ENCODE results near the gene RRP9. TPM values are rescaled to one million over a fixed set of nuclear protein-coding genes. Genes with fewer than 3 reads are reported as not detected.
A peak's percentile ranks its signal among the peaks of the same experiment; 100 is the strongest.

Gene RRP9
- total RNA-seq, 3 donors from 2014 or later (not counting 1 experiment from before 2014, with no cell fraction given): 11.2 to 13.0 (median 12.7) TPM

- Mint-ChIP-seq H3K9me3 (no peaks in the 10 kb centered on the region), H3K4me3 (peak overlapping the region; percentile 64), H3K4me1 (peaks cover 32 to 51% of the 10 kb centered on the region in 2 donors), H3K36me3 (no peaks in the 10 kb centered on the region), H3K27me3 (ENCODE audit: low read depth in 2 of 2) (no peaks in the 10 kb centered on the region), H3K27ac (peak overlapping the region; percentile 52 to 63)
- no peak for TF ChIP-seq CTCF (IDR thresholded peaks at IDR 0.05)
- intact Hi-C loops (cut with micrococcal nuclease): no loop called here
- Histone ChIP-seq H3K27me3 (ENCODE audit: control insufficient read depth, insufficient read depth, low read length) (no peaks in the 10 kb centered on the region), H3K27ac (ENCODE audit: low read length) (peak overlapping the region; percentile 22), H3K4me1 (ENCODE audit: control insufficient read depth, insufficient read depth, low read length) (peaks cover 57% of the 10 kb centered on the region), H3K9me3 (ENCODE audit: control insufficient read depth, insufficient read depth, low read length) (no peaks in the 10 kb centered on the region), H3K4me3 (ENCODE audit: low read length) (no peak overlapping the region), H3K36me3 (ENCODE audit: control insufficient read depth, insufficient read depth, low read length) (peaks cover 2% of the 10 kb centered on the region)
- ATAC-seq (peak in 1 of 3 donors; percentile 39), DNase-seq (peak in 1 of 2 donors; percentile 71)
- 65% methylated on average over 8 of the region's 9 CpGs for WGBS (ENCODE audit: insufficient coverage)
Measured at GRCh38 chr3:51977446-51978142, 35.9 kb upstream of the RRP9 start.

- no peaks in the 10 kb centered on the region for H3K9me3 Mint-ChIP-seq
- peak in 1 of 2 donors; percentile 57 for DNase-seq
- H3K27ac Mint-ChIP-seq: peak overlapping the region; percentile 63 to 90
- no peak for TF ChIP-seq CTCF (IDR thresholded peaks at IDR 0.05)
- no peaks in the 10 kb centered on the region for H3K27me3 ChIP-seq (ENCODE audit: control insufficient read depth, insufficient read depth, low read length)
- H3K4me3 ChIP-seq (ENCODE audit: low read length): peak overlapping the region; percentile 87
- intact Hi-C loops (cut with micrococcal nuclease): loop anchor here (2.0 kb wide), 1 partner anchor 19 kb away; the partner anchor contains the start of gene RPL29
- WGBS (ENCODE audit: insufficient coverage): 52% methylated on average over 46 of the region's 46 CpGs
- H3K27me3 Mint-ChIP-seq (ENCODE audit: low read depth in 2 of 2): no peaks in the 10 kb centered on the region
- H3K4me1 ChIP-seq (ENCODE audit: control insufficient read depth, insufficient read depth, low read length): peaks cover 42% of the 10 kb centered on the region
- no peaks in the 10 kb centered on the region for H3K36me3 Mint-ChIP-seq
- peak overlapping the region; percentile 81 for H3K4me3 Mint-ChIP-seq
- H3K4me1 Mint-ChIP-seq: peaks cover 27 to 40% of the 10 kb centered on the region in 2 donors
- H3K27ac ChIP-seq (ENCODE audit: low read length): no peak overlapping the region
- ATAC-seq: no peak
- peaks cover 2% of the 10 kb centered on the region for H3K36me3 ChIP-seq (ENCODE audit: control insufficient read depth, insufficient read depth, low read length)
- no peaks in the 10 kb centered on the region for H3K9me3 ChIP-seq (ENCODE audit: control insufficient read depth, insufficient read depth, low read length)
Measured at GRCh38 chr3:51975852-51976549, 34.3 kb upstream of the RRP9 start.

GRCh38 chr3:51974963-51975851 lies 33.5 kb upstream of the RRP9 start, which contains the start of gene ABHD14A:
ABHD14A (plus strand) TSS chr3:51975064; CDS start chr3:51975136, 72 bp downstream.
- Mint-ChIP-seq H3K27ac (peak within 1 kb of the TSS; percentile 86 to 90), H3K36me3 (no peaks in the 10 kb centered on the region), H3K4me1 (peaks cover 27 to 36% of the 10 kb centered on the region in 2 donors), H3K27me3 (ENCODE audit: low read depth in 2 of 2) (no peaks in the 10 kb centered on the region), H3K9me3 (no peaks in the 10 kb centered on the region), H3K4me3 (peak within 1 kb of the TSS; percentile 99)
- peak; percentile 77 to 82 (median 78) for ATAC-seq
- H3K27me3 ChIP-seq (ENCODE audit: control insufficient read depth, insufficient read depth, low read length): no peaks in the 10 kb centered on the region
- under 1% methylated on average over 63 of the region's 63 CpGs for WGBS (ENCODE audit: insufficient coverage)
- peak within 1 kb of the TSS; percentile 87 for H3K4me3 ChIP-seq (ENCODE audit: low read length)
- no peaks in the 10 kb centered on the region for H3K36me3 ChIP-seq (ENCODE audit: control insufficient read depth, insufficient read depth, low read length)
- H3K9me3 ChIP-seq (ENCODE audit: control insufficient read depth, insufficient read depth, low read length): no peaks in the 10 kb centered on the region
- peaks cover 41% of the 10 kb centered on the region for H3K4me1 ChIP-seq (ENCODE audit: control insufficient read depth, insufficient read depth, low read length)
- intact Hi-C loops (cut with micrococcal nuclease): loop anchor here (1.0 to 2.0 kb wide), 3 partner anchors 7 to 33 kb away; partner anchors contain the start of genes PARP3 and RPL29
- DNase-seq: peak; percentile 70 to 90
- TF ChIP-seq CTCF (IDR thresholded peaks at IDR 0.05): no peak
- H3K27ac ChIP-seq (ENCODE audit: low read length): peak within 1 kb of the TSS; percentile 53
